B cell (primary cell): ENCODE data around the gene CD209.

Source experiments
- EZH2 ChIP-seq: IDR thresholded peaks from 2 replicates; pipeline ENCODE4 v1.6.1; 2012; ENCODE audit warnings: borderline replicate concordance, low read depth, mild to moderate bottlenecking, moderate library complexity, low read length; ENCODE audit not compliant: insufficient read depth, poor library complexity, severe bottlenecking
- TF ChIP-seq, protein P1 (sequence below): fragments of 200-600 bp; IDR thresholded peaks from one replicate; pipeline ENCODE4 v1.8.0; 2022; ENCODE audit warnings: antibody characterized with exemption, mild to moderate bottlenecking

DNA sequence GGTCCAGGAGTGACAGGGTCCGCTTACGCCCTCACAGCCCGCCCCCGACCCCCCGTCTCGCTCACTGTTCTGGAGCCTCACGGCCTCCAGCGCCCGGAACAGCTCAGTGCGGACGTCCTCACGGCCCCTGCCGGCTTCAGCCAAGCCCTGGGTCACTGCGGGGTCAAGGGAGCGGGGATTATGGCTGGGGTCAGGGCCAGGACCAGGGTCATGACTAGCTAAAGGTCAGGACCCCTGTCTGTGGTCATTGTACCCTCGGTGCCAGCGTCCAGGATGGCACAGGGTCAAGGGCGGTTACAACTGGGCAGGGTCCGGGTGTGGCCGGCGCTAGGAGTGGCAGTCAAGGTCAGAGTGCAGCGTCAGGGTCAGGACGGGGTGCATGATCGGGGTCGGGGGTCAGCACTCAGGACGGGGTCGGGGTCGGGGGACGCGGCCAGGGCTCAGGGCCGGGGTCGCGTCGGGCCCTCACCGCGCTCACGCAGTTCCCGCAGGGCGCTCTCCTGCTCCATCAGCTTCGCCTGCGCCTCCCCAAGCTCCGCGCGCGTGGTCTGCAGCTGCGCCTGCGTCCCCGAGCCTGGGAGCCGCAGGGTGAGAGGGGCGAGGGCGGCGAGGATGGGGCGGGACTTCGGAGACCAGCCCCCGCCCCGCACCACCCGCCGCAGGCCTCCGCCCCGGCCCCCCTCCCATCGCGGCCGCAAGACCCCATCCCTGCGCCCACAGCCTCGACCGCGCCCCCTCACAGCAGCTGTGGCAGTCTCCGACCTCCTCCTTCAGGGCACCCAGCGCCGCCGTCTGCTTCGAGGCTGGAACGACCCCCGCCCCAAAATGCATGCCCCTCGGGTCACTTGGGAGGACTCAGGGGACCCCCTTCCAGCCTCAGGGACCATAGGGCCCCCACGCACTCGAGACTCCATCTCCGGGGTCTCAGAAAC is 16.8 kb downstream of the CD209 start:
- TF ChIP-seq, protein P1, sequence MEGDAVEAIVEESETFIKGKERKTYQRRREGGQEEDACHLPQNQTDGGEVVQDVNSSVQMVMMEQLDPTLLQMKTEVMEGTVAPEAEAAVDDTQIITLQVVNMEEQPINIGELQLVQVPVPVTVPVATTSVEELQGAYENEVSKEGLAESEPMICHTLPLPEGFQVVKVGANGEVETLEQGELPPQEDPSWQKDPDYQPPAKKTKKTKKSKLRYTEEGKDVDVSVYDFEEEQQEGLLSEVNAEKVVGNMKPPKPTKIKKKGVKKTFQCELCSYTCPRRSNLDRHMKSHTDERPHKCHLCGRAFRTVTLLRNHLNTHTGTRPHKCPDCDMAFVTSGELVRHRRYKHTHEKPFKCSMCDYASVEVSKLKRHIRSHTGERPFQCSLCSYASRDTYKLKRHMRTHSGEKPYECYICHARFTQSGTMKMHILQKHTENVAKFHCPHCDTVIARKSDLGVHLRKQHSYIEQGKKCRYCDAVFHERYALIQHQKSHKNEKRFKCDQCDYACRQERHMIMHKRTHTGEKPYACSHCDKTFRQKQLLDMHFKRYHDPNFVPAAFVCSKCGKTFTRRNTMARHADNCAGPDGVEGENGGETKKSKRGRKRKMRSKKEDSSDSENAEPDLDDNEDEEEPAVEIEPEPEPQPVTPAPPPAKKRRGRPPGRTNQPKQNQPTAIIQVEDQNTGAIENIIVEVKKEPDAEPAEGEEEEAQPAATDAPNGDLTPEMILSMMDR, result no peak
- TF ChIP-seq EZH2, result no peak
